ENCODE data around the gene CDK10. TPM values are rescaled to one million over a fixed set of nuclear protein-coding genes. Genes with fewer than 3 reads are reported as not detected.

CDK10 gene
- total RNA-seq, 1 donor from 2014 or later, result 132 TPM

- Mint-ChIP-seq H3K27me3 (no peaks in the 10 kb centered on the region), H3K36me3 (peaks cover 6% of the 10 kb centered on the region), H3K9me3 (no peaks in the 10 kb centered on the region), H3K27ac (peak overlapping the region; percentile 83), H3K4me1 (ENCODE audit: unreplicated experiment) (peaks cover 17% of the 10 kb centered on the region), H3K4me3 (peak overlapping the region; percentile 62)
- no peak for DNase-seq (ENCODE audit: extremely low spot score, unreplicated experiment)
- TF ChIP-seq, protein P1, sequence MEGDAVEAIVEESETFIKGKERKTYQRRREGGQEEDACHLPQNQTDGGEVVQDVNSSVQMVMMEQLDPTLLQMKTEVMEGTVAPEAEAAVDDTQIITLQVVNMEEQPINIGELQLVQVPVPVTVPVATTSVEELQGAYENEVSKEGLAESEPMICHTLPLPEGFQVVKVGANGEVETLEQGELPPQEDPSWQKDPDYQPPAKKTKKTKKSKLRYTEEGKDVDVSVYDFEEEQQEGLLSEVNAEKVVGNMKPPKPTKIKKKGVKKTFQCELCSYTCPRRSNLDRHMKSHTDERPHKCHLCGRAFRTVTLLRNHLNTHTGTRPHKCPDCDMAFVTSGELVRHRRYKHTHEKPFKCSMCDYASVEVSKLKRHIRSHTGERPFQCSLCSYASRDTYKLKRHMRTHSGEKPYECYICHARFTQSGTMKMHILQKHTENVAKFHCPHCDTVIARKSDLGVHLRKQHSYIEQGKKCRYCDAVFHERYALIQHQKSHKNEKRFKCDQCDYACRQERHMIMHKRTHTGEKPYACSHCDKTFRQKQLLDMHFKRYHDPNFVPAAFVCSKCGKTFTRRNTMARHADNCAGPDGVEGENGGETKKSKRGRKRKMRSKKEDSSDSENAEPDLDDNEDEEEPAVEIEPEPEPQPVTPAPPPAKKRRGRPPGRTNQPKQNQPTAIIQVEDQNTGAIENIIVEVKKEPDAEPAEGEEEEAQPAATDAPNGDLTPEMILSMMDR (conservative IDR thresholded peaks at IDR 0.05), result no peak
Observed at GRCh38 chr16:89717688-89718505, 31.4 kb downstream of the CDK10 start.

GRCh38 chr16:89720551-89720812, 34.0 kb downstream of the CDK10 start:
- Mint-ChIP-seq H3K4me1 (ENCODE audit: unreplicated experiment) (peaks cover 18% of the 10 kb centered on the region), H3K27ac (peak overlapping the region; percentile 94), H3K4me3 (peak overlapping the region; percentile 91), H3K36me3 (peaks cover 4% of the 10 kb centered on the region), H3K9me3 (no peaks in the 10 kb centered on the region), H3K27me3 (no peaks in the 10 kb centered on the region)
- no peak for DNase-seq (ENCODE audit: extremely low spot score, unreplicated experiment)
- TF ChIP-seq, protein P1 (conservative IDR thresholded peaks at IDR 0.05), result no peak

- DNase-seq (ENCODE audit: extremely low spot score, unreplicated experiment), result peak; percentile 87
- H3K4me3 Mint-ChIP-seq, result peak within 1 kb of the TSS; percentile 91
- H3K4me1 Mint-ChIP-seq (ENCODE audit: unreplicated experiment), result peaks cover 18% of the 10 kb centered on the region
- peak within 1 kb of the TSS; percentile 94 for H3K27ac Mint-ChIP-seq
- TF ChIP-seq, protein P1 (conservative IDR thresholded peaks at IDR 0.05), result no peak
- H3K9me3 Mint-ChIP-seq, result no peaks in the 10 kb centered on the region
- H3K36me3 Mint-ChIP-seq, result peaks cover 4% of the 10 kb centered on the region
- no peaks in the 10 kb centered on the region for H3K27me3 Mint-ChIP-seq
Observed at GRCh38 chr16:89720813-89721545, 34.5 kb downstream of the CDK10 start, which contains the start of the genes VPS9D1 and ZNF276. VPS9D1 (minus strand) TSS chr16:89720898; CDS start chr16:89720861, 37 bp downstream. ZNF276 (plus strand) TSS chr16:89721537; CDS start chr16:89721641, 104 bp downstream.

DNA sequence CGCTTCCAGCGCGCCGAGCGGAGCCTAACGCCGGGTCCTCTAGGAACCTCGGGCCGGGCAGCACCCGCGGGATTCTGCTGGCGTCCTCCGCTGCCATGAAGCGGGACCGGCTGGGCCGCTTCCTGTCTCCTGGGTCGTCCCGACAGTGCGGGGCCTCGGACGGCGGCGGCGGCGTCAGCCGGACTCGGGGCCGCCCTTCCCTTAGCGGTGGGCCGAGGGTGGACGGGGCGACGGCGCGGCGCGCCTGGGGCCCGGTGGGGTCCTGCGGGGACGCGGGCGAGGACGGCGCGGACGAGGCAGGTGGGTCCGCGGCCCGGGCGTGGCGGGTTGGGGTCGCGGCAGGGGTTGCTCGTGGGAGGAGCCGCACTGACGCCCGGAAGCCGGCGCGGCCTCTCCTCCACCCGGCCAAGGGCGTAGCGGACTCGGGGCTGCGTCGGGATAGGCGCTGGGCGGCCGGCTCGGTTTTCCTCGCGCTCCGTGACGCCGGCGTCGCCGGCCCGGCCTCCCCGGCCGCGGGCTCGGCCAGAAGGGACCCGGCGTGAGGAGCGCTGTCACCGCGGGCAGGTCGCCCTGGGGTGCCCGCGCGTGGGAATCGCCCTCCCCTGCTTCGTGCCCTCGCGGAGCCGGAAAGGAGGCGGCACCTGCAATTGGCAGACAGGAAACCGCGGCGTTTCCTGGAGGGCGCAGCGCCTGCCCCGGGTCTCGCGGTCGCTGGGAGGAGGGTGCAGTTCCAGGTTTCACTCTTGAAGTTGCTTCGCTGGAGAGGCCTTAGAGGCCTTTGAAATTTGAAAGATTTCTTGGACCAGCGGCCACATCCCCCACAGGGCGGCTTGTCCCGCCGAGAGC, 35.3 kb downstream of the CDK10 start:
- Mint-ChIP-seq H3K9me3 (no peaks in the 10 kb centered on the region), H3K27me3 (no peaks in the 10 kb centered on the region), H3K4me1 (ENCODE audit: unreplicated experiment) (peaks cover 18% of the 10 kb centered on the region), H3K4me3 (peak overlapping the region; percentile 79), H3K36me3 (peaks cover 4% of the 10 kb centered on the region), H3K27ac (no peak overlapping the region)
- TF ChIP-seq, protein P1 (conservative IDR thresholded peaks at IDR 0.05), result no peak
- no peak for DNase-seq (ENCODE audit: extremely low spot score, unreplicated experiment)
